Osteoblast (primary cell): ENCODE measurements around the gene POU2F2. TPM values are rescaled to one million over a fixed set of nuclear protein-coding genes. Genes with fewer than 3 reads are reported as not detected.

Experiments used
- DNase-seq: peaks from one replicate; pipeline ENCODE4 v3.0.0; 2011; ENCODE audit warnings: low spot score, mixed read lengths; ENCODE audit not compliant: insufficient read length; ENCODE audit errors: missing footprints
- H2AFZ ChIP-seq: 2 replicates; pipeline ENCODE4 v1.6.0; 2011; ENCODE audit warnings: mild to moderate bottlenecking, low read length
- H3K27ac ChIP-seq: 2 replicates; pipeline ENCODE4 v1.5.1; 2011; ENCODE audit warnings: mild to moderate bottlenecking, low read depth, low read length, moderate library complexity
- H3K27me3 ChIP-seq: 2 replicates; pipeline ENCODE4 v1.6.0; 2012; ENCODE audit warnings: mild to moderate bottlenecking, control low read depth, inconsistent platforms, low read length, moderate library complexity; ENCODE audit not compliant: insufficient read depth
- H3K36me3 ChIP-seq: 2 replicates; pipeline ENCODE4 v1.5.1; 2011; ENCODE audit warnings: mild to moderate bottlenecking, low read length, control low read depth, moderate library complexity; ENCODE audit not compliant: insufficient read depth
- H3K4me1 ChIP-seq: 2 replicates; pipeline ENCODE4 v1.5.1; 2011; ENCODE audit warnings: mild to moderate bottlenecking, low read length, control low read depth, moderate library complexity; ENCODE audit not compliant: insufficient read depth
- H3K4me2 ChIP-seq: 2 replicates; pipeline ENCODE4 v1.6.0; 2011; ENCODE audit warnings: mild to moderate bottlenecking, low read length; ENCODE audit not compliant: insufficient read depth
- H3K4me3 ChIP-seq: fragments of 200-600 bp; sonication (generic); 3 replicates; pipeline ENCODE4 v1.5.1; 2012; ENCODE audit warnings: mild to moderate bottlenecking, low read length, inconsistent platforms; ENCODE audit not compliant: insufficient read depth
- H3K79me2 ChIP-seq: 2 replicates; pipeline ENCODE4 v1.6.0; 2012; ENCODE audit warnings: mild to moderate bottlenecking, low read length, control low read depth, inconsistent platforms; ENCODE audit not compliant: insufficient read depth
- H3K9me3 ChIP-seq: 2 replicates; pipeline ENCODE4 v1.5.1; 2011; ENCODE audit warnings: low read depth, low read length, control low read depth
- H4K20me1 ChIP-seq: 2 replicates; pipeline ENCODE4 v1.6.0; 2012; ENCODE audit warnings: mild to moderate bottlenecking, low read length, control low read depth; ENCODE audit not compliant: insufficient read depth
- CTCF ChIP-seq: IDR thresholded peaks from 2 replicates; pipeline ENCODE4 v1.5.1; 2011; ENCODE audit warnings: mild to moderate bottlenecking, low read depth, low read length, moderate library complexity; ENCODE audit errors: extremely low read depth
- total RNA-seq: library from RNA; depleted of rRNA; stranded (reverse); fragments of >200 nt; gene quantifications from 2 replicates; pipeline ENCODE4 v1.2.3, GENCODE V29; 2012

POU2F2 gene
- total RNA-seq, 1 donor = under 0.01 TPM

GRCh38 chr19:42129399-42130253 is 2.6 kb downstream of the POU2F2 start:
- no peak for TF ChIP-seq CTCF
- Histone ChIP-seq H3K4me1 (peaks cover 19% of the 10 kb centered on the region), H3K4me2 (no peak overlapping the region), H3K9me3 (no peaks in the 10 kb centered on the region), H3K4me3 (no peak overlapping the region), H3K27me3 (peaks cover 6% of the 10 kb centered on the region), H3K79me2 (peaks cover 3% of the 10 kb centered on the region), H3K36me3 (no peaks in the 10 kb centered on the region), H2AFZ (no peak overlapping the region), H3K27ac (no peak overlapping the region), H4K20me1 (no peaks in the 10 kb centered on the region)
- DNase-seq = peak; percentile 73

DNA sequence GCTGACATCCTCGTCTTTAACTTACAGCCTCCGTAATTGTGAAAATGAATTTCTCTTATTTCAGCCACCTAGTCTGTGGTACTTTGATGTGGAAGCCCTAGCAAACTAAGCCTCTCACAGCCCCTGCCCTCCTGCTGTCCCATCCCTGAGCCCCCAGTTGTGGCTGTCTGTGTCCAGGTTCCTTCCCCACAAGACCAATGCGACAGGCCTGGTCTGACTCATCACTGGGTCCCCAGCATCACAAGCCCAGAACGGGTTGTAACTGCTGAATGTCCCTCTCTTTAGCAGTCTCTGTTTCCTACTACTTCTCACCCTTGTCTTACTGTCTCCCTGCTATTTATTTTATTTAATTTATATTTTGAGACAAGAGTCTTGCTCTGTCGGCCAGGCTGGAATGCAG is 5.7 kb downstream of the POU2F2 start:
- Histone ChIP-seq H2AFZ (no peak overlapping the region), H3K4me2 (no peak overlapping the region), H3K4me3 (no peak overlapping the region), H3K27ac (no peak overlapping the region), H3K4me1 (peaks cover 25% of the 10 kb centered on the region), H4K20me1 (no peaks in the 10 kb centered on the region), H3K36me3 (no peaks in the 10 kb centered on the region), H3K79me2 (peaks cover 3% of the 10 kb centered on the region), H3K27me3 (no peaks in the 10 kb centered on the region), H3K9me3 (no peaks in the 10 kb centered on the region)
- no peak for TF ChIP-seq CTCF
- DNase-seq = peak; percentile 15

DNA sequence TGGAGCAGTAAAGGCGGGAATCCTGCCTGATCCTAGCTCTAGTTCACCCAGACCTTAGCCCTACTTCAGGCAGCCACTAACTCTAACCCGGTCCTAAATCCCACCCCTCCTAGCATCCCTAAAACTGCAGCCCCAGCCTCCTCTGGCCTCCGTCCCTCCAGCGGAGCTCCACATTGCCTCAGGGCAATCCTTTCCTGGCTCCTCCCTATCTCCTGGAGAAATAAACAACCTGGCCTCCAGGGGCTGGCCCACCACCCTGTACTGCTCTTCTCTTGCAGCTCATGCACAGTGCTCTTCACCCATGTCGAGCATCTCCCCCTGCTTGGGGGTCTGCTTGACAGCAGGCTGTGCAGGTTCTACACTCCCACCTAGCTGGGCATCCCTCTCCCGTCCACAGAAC is 6.7 kb downstream of the POU2F2 start:
- no peak overlapping the region for H3K4me2 ChIP-seq
- DNase-seq = no peak
- no peaks in the 10 kb centered on the region for H3K9me3 ChIP-seq
- no peaks in the 10 kb centered on the region for H4K20me1 ChIP-seq
- no peaks in the 10 kb centered on the region for H3K79me2 ChIP-seq
- no peak overlapping the region for H3K27ac ChIP-seq
- TF ChIP-seq CTCF = no peak
- peaks cover 33% of the 10 kb centered on the region for H3K4me1 ChIP-seq
- H3K36me3 ChIP-seq = no peaks in the 10 kb centered on the region
- no peaks in the 10 kb centered on the region for H3K27me3 ChIP-seq
- no peak overlapping the region for H3K4me3 ChIP-seq
- no peak overlapping the region for H2AFZ ChIP-seq

DNA sequence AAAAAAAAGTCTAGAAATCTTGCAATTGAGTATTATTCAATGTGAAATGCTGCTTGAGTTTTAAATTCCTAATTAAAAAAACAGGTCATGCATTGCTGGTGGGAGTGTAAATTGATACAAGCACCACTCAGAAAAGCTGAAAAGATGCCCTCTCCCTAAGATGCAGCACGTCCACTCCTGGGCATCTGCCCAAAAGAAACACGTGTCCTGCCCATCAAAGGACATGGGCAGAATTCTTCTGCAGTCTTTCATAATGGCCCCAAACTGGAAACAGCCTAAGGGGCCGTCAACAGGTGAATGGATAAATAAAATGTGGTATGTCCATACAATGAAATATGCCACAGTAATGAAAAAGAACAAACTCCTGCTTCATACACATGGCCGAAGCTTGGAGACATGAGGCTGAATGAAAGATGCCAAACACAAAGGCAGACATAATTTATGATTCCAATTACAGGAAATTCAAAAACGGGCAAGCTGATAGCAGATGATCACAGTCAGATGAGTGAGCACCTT is 7.8 kb downstream of the POU2F2 start:
- Histone ChIP-seq H3K79me2 (no peaks in the 10 kb centered on the region), H3K4me2 (no peak overlapping the region)

More for the DNA sequence above, 7.8 kb downstream of the POU2F2 start:
- no peak overlapping the region for H2AFZ ChIP-seq
- no peaks in the 10 kb centered on the region for H3K36me3 ChIP-seq
- no peak overlapping the region for H3K4me3 ChIP-seq
- H3K4me1 ChIP-seq = peaks cover 25% of the 10 kb centered on the region
- no peaks in the 10 kb centered on the region for H3K27me3 ChIP-seq
- H3K9me3 ChIP-seq = no peaks in the 10 kb centered on the region
- DNase-seq = no peak
- no peak for TF ChIP-seq CTCF
- H4K20me1 ChIP-seq = no peaks in the 10 kb centered on the region
- no peak overlapping the region for H3K27ac ChIP-seq
